Kidney (tissue), 14 donors: ENCODE measurements around the gene MLF1. TPM values are rescaled to one million over a fixed set of nuclear protein-coding genes. Genes with fewer than 3 reads are reported as not detected.

Source experiments
- DNase-seq, 5 donors: peaks; one replicate each; pipeline ENCODE4 v3.0.0-alpha.2; 2013 to 2020
- FAIRE-seq: peaks from 2 replicates; lab custom pipeline; 2012; peaks lifted over from hg19 to GRCh38; lab: Jason Lieb, UNC
- H3K27ac ChIP-seq, 2 donors: one replicate each; pipeline ENCODE4 v1.7.0; 2013; ENCODE audit warnings: low read depth in 2 of 2, low read length in 2 of 2, inconsistent platforms in 1 of 2
- H3K27me3 ChIP-seq: one replicate; pipeline ENCODE4 v1.7.1; 2013; ENCODE audit warnings: low read length, inconsistent platforms; ENCODE audit not compliant: control insufficient read depth, insufficient read depth
- H3K36me3 ChIP-seq, 3 donors: one replicate each; pipeline versions ENCODE4 v1.7.0 to v1.7.1; 2013; ENCODE audit warnings: low read length in 3 of 3, control low read depth in 1 of 3, inconsistent platforms in 1 of 3; ENCODE audit not compliant: insufficient read depth in 3 of 3, control insufficient read depth in 2 of 3
- H3K4me1 ChIP-seq, 3 donors: one replicate each; pipeline versions ENCODE4 v1.7.0 to v1.7.1; 2013; ENCODE audit warnings: low read length in 3 of 3, inconsistent platforms in 1 of 3, low read depth in 1 of 3; ENCODE audit not compliant: control insufficient read depth in 2 of 3, insufficient read depth in 2 of 3
- H3K4me3 ChIP-seq, 3 donors: one replicate each; pipeline versions ENCODE4 v1.7.0 to v1.8.1; 2013; ENCODE audit warnings: low read length in 3 of 3, control low read depth in 1 of 3, inconsistent platforms in 1 of 3
- H3K9ac ChIP-seq, 3 donors: one replicate each; pipeline versions ENCODE4 v1.7.0 to v1.7.1; 2013; ENCODE audit warnings: low read length in 3 of 3, control low read depth in 1 of 3, inconsistent platforms in 1 of 3
- H3K9me3 ChIP-seq, 3 donors: one replicate each; pipeline versions ENCODE4 v1.7.0 to v1.7.1; 2013; ENCODE audit warnings: low read length in 3 of 3, control low read depth in 1 of 3, inconsistent platforms in 1 of 3; ENCODE audit not compliant: control insufficient read depth in 2 of 3, insufficient read depth in 1 of 3
- intact Hi-C: fragments of 100-400 bp; cut with DNase I; formaldehyde crosslinking; loops from one replicate; pipeline ENCODE4 v1.11.1; 2022
- polyA plus RNA-seq: library from polyadenylated mRNA; stranded (reverse); fragments of 350-450 nt; fragmentation: Illumina TruSeq; extraction: RNeasy Lipid Tissue Mini Kit (QIAGEN cat#74804); gene quantifications from one replicate; pipeline ENCODE4 v1.2.3, GENCODE V29; 2014; ENCODE audit warnings: low read depth, low replicate concordance; ENCODE audit not compliant: insufficient read depth
- total RNA-seq: library from RNA; stranded (reverse); fragmentation: NEBNext Ultra II Directional; extraction: Animal tissue kit (Norgen Biotek cat#: 25700); gene quantifications from one replicate; pipeline ENCODE4 v1.2.1, GENCODE V29; 2021
- TF ChIP-seq, protein P1 (sequence below): IDR thresholded peaks from 3 replicates; pipeline ENCODE4 v1.5.1; 2012; ENCODE audit warnings: mild to moderate bottlenecking, moderate library complexity, borderline replicate concordance; ENCODE audit not compliant: insufficient read depth; ENCODE audit errors: extremely low read depth
- donor health status: control.
- donor health status: control.
- donor health status: control.
- donor health status: control.
- donor health status: control.
- donor health status: DM: yes; HTN: yes; CAD: no.
- donor health status: Normal renal cell carcinoma (clear cell type).

Gene MLF1
- total and polyA plus RNA-seq, 2 donors from 2014 or later = 16.9 to 30.0 TPM

GRCh38 chr3:158617982-158618875 lies 47.2 kb downstream of the MLF1 start:
- Histone ChIP-seq H3K4me1 (no peaks in the 10 kb centered on the region), H3K4me3 (no peak overlapping the region), H3K27me3 (no peaks in the 10 kb centered on the region), H3K27ac (no peak overlapping the region), H3K36me3 (no peaks in the 10 kb centered on the region), H3K9me3 (no peaks in the 10 kb centered on the region), H3K9ac (no peak overlapping the region)
- DNase-seq = no peak
- FAIRE-seq = peak; percentile 37
- TF ChIP-seq, protein P1, sequence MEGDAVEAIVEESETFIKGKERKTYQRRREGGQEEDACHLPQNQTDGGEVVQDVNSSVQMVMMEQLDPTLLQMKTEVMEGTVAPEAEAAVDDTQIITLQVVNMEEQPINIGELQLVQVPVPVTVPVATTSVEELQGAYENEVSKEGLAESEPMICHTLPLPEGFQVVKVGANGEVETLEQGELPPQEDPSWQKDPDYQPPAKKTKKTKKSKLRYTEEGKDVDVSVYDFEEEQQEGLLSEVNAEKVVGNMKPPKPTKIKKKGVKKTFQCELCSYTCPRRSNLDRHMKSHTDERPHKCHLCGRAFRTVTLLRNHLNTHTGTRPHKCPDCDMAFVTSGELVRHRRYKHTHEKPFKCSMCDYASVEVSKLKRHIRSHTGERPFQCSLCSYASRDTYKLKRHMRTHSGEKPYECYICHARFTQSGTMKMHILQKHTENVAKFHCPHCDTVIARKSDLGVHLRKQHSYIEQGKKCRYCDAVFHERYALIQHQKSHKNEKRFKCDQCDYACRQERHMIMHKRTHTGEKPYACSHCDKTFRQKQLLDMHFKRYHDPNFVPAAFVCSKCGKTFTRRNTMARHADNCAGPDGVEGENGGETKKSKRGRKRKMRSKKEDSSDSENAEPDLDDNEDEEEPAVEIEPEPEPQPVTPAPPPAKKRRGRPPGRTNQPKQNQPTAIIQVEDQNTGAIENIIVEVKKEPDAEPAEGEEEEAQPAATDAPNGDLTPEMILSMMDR = no peak
- intact Hi-C loops = no loop called here

DNA sequence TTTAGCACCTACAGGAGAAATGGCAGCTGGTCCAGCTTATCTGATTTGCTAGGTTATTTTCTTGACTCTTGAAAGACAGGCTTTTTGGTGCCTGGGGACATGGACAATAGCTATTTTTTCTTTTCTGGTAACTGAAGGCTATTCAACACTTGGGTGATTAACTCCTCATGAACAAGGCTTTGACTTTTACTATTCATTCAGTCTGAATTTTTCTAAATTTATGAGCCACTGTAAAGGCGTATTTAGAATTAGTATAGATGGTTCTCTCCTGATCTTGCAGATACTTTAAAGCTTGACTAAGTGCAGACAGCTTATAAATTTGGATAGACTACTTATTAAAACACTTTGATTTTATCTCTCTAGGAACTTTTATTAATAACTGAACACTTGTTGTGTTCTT lies 54.9 kb downstream of the MLF1 start:
- intact Hi-C loops = no loop called here
- FAIRE-seq = no peak
- H3K27me3 ChIP-seq = no peaks in the 10 kb centered on the region
- DNase-seq = peak in 1 of 5 donors; percentile 7
- H3K4me1 ChIP-seq = no peaks in the 10 kb centered on the region
- H3K9ac ChIP-seq = no peak overlapping the region
- no peak overlapping the region for H3K4me3 ChIP-seq
- H3K27ac ChIP-seq = no peak overlapping the region
- no peaks in the 10 kb centered on the region for H3K36me3 ChIP-seq
- TF ChIP-seq, protein P1 = no peak
- no peaks in the 10 kb centered on the region for H3K9me3 ChIP-seq

GRCh38 chr3:158631981-158632380 lies 61.0 kb downstream of the MLF1 start:
- TF ChIP-seq, protein P1 = no peak
- Histone ChIP-seq H3K27me3 (no peaks in the 10 kb centered on the region), H3K36me3 (no peaks in the 10 kb centered on the region), H3K27ac (no peak overlapping the region), H3K4me1 (no peaks in the 10 kb centered on the region), H3K4me3 (no peak overlapping the region), H3K9ac (no peak overlapping the region), H3K9me3 (no peaks in the 10 kb centered on the region)
- intact Hi-C loops = no loop called here
- DNase-seq (no peak), FAIRE-seq (no peak)
